Measurements from ENCODE around the gene NPM3. TPM values are rescaled to one million over a fixed set of nuclear protein-coding genes. Genes with fewer than 3 reads are reported as not detected.

The NPM3 gene
- total and polyA plus RNA-seq, 2 of the 13 experiments (the other 11 are each of a cell fraction or from before 2014, with no cell fraction given): 47.6 to 129 TPM

GRCh38 chr10:101828766-101829551 lies 45.7 kb upstream of the NPM3 start:
- POLR2A ChIA-PET: no interaction called here
- no peak for DNase-seq (ENCODE audit: low spot score)
- Histone ChIP-seq H3K9me3 (ENCODE audit: low read length) (no peaks in the 10 kb centered on the region), H3K27me3 (ENCODE audit: control insufficient read depth in 1 of 2, insufficient read depth in 2 of 2, low read length in 2 of 2) (no peaks in the 10 kb centered on the region), H3K36me3 (replicated peaks in 1 of 2; ENCODE audit: control insufficient read depth in 1 of 2, insufficient read depth in 2 of 2, low read length in 2 of 2) (0 out of 5 replicates have a peak, but pooled peaks cover 0 to 4% of the 10 kb centered on the region in 2 experiments), H3K27ac (ENCODE audit: extremely low read length, insufficient read depth, low read length) (no peak overlapping the region), H4K20me1 (ENCODE audit: insufficient read depth, low read length) (no peaks in the 10 kb centered on the region), H2AFZ (ENCODE audit: low read length) (no peak overlapping the region), H3K4me1 (ENCODE audit: insufficient read depth, low read length) (no peaks in the 10 kb centered on the region), H3K9ac (ENCODE audit: insufficient read depth, low read depth, low read length) (no peak overlapping the region), H3K4me3 (replicated peaks in 1 of 3; ENCODE audit: insufficient read depth in 1 of 3, low read depth in 2 of 3, low read length in 3 of 3) (no peak overlapping the region), H3K4me2 (ENCODE audit: low read depth, low read length) (no peak overlapping the region), H3K79me2 (ENCODE audit: insufficient read depth, low read length) (no peaks in the 10 kb centered on the region)
- no peak for ATAC-seq
- 95% methylated on average over 39 of the region's 39 CpGs for WGBS (ENCODE audit: low lambda C conversion rate)
- in situ Hi-C loops (cut with HindIII; ENCODE audit: extremely low pct_ligation_motif_present, low pct_unique_long_range_greater_than_20kb) (no loop called here), intact Hi-C loops (cut with micrococcal nuclease; ENCODE audit: unreplicated experiment) (no loop called here)
- FAIRE-seq: no peak
- no TSS peak for BruUV-seq (replicated peaks)
- CTCF ChIA-PET (ENCODE audit: low intra/inter-chr PET ratio, low total read pairs): no interaction called here
- TF ChIP-seq ZNF12 (CRISPR knock-in tag; IDR thresholded peaks at IDR 0.05) (no peak), PTBP1 (IDR thresholded peaks at IDR 0.05; ENCODE audit: low read depth, low read length, poor library complexity, severe bottlenecking) (no peak), MED8 (CRISPR knock-in tag; IDR thresholded peaks at IDR 0.05; ENCODE audit: insufficient replicate concordance) (no peak), ZNF883 (CRISPR knock-in tag; IDR thresholded peaks at IDR 0.05; ENCODE audit: not compliant biosample characterization) (no peak), HBP1 (CRISPR knock-in tag; IDR thresholded peaks at IDR 0.05; ENCODE audit: low read depth) (no peak), ZMYM4 (CRISPR knock-in tag; IDR thresholded peaks at IDR 0.05) (no peak), DBP (CRISPR knock-in tag; IDR thresholded peaks at IDR 0.05; ENCODE audit: not compliant biosample characterization) (no peak), FLYWCH1 (CRISPR knock-in tag; IDR thresholded peaks at IDR 0.05) (no peak), TMF1 (CRISPR knock-in tag; IDR thresholded peaks at IDR 0.05; ENCODE audit: low read depth) (no peak)

Data from HepG2 (cell line).